Measurements from ENCODE around the gene LRRC2.

DNA sequence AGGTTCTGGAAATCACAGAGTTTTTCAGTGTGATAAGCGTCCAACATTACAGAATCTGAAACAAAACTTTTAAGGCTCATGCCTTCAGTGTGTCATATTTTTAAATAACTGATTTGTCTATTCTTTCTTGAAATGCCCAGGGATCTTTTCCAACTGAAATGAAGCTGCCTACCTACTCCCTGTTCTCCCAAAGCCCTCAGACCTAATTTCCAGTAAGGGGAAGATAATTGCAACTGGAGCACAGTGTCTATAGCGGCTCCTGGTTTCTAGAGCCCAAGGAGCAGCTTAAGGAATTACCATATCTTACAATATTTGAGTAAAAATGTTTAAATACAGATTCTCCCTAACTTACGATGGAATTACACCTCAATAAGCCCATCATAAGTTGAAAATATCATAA is 33.0 kb downstream of the LRRC2 start:
- no peak for TF ChIP-seq CTCF (IDR thresholded peaks at IDR 0.05)
- no peak for TF ChIP-seq POLR2A (IDR thresholded peaks at IDR 0.05)
